GM19239 (cell line): Measurements from ENCODE around the gene CUEDC2.

Experiments
- DNase-seq: peaks from one replicate; pipeline ENCODE4 v3.0.0; 2011; ENCODE audit warnings: low spot score; ENCODE audit not compliant: insufficient read length
- FAIRE-seq: peaks from 2 replicates; lab custom pipeline; 2011; peaks lifted over from hg19 to GRCh38; lab: Jason Lieb, UNC

Gene CUEDC2

DNA sequence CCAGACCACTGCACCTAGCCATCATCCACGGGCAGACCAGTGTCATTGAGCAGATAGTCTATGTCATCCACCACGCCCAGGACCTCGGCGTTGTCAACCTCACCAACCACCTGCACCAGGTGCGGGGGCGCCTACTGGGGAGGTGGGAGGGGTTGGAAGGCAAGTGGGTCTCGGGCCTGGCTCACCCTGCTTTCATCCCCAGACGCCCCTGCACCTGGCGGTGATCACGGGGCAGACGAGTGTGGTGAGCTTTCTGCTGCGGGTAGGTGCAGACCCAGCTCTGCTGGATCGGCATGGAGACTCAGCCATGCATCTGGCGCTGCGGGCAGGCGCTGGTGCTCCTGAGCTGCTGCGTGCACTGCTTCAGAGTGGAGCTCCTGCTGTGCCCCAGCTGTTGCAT is 32.3 kb downstream of the CUEDC2 start:
- DNase-seq (no peak), FAIRE-seq (no peak)

DNA sequence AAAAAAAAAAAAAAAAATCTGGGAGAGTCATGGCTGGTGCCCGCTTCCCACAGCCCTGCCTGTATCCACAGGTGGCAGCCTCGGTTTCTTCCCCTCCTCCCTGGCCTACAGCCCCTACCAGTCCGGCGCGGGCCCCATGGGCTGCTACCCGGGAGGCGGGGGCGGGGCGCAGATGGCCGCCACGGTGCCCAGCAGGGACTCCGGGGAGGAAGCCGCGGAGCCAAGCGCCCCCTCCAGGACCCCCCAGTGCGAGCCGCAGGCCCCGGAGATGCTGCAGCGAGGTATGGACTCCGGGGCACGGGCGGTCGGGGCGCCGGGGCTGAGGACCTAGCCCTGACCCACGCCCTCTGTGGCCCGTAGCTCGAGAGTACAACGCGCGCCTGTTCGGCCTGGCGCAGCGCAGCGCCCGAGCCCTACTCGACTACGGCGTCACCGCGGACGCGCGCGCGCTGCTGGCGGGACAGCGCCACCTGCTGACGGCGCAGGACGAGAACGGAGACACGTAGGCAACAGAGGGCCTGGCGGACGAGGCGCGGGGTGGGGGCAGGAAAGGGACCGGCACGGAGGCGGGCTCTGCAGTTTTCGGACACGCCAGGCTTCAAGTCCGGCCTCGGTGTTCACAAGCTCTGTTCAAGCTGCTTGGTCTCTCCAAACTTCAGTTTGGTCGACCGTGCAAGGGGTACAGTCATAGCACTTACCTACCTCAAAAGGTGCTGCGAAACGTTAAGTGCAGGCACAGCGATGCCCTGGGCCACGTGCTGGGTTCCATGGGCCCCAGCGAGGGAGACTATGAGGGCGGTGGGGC is 33.0 kb downstream of the CUEDC2 start:
- DNase-seq (peak; percentile 97), FAIRE-seq (peak; percentile 90)

DNA sequence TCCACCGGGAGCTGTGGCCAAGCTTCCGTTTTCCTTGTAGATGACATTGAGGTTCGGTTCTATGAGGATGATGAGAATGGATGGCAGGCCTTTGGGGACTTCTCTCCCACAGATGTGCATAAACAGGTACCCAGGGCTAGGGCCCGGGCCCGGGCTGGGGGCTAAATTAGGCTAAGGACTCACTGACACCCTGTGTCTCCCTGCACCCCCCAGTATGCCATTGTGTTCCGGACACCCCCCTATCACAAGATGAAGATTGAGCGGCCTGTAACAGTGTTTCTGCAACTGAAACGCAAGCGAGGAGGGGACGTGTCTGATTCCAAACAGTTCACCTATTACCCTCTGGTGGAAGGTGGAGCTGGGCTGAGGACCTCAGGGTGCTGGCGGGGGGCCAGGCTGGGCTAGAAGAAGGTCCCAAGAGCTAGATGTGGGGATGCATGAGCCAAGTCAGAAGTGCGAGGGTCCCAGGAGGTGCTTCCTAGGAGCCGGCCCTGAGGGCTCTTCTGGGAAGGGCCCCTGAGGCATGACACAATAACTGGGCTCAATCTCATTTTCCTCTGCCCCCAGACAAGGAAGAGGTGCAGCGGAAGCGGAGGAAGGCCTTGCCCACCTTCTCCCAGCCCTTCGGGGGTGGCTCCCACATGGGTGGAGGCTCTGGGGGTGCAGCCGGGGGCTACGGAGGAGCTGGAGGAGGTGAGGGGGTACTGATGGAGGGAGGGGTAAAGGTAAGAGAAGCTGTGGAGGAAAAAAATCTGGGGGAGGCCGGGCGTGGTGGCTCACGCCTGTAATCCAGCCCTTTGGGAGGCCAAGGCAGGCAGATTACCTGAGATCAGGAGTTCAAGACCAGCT is 34.0 kb downstream of the CUEDC2 start:
- FAIRE-seq, result no peak
- no peak for DNase-seq

DNA sequence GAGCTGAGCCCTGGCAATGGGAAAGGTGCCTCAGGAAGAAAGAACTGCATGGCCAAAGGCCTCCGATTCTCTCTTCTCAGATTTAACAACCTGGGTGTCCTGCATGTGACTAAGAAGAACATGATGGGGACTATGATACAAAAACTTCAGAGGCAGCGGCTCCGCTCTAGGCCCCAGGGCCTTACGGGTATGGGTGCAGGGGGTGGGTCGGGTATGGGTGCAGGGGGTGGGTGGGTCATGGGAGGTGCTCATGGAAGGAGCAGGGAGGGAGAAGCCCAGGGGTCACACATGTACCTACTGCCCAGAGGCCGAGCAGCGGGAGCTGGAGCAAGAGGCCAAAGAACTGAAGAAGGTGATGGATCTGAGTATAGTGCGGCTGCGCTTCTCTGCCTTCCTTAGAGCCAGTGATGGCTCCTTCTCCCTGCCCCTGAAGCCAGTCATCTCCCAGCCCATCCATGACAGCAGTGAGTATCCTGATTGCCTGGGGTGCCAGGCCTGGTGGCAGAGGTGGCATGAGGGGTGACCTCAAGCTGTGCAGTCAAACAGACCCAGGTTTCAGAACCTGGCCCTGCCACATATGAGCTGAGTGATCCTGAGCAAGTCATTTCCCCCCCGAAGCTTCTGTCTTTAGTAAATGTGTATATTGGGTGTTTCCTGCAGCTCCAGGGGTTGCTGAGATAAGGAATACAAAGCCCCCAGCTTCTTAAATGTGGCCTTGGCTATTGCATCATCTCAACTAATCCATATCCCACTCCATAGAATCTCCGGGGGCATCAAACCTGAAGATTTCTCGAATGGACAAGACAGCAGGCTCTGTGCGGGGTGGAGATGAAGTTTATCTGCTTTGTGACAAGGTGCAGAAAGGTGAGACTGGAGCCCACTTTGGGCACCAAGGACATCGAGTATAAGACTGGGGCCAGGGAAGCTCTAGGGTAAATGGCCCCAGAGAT is 34.9 kb downstream of the CUEDC2 start:
- FAIRE-seq, result no peak
- DNase-seq, result no peak

DNA sequence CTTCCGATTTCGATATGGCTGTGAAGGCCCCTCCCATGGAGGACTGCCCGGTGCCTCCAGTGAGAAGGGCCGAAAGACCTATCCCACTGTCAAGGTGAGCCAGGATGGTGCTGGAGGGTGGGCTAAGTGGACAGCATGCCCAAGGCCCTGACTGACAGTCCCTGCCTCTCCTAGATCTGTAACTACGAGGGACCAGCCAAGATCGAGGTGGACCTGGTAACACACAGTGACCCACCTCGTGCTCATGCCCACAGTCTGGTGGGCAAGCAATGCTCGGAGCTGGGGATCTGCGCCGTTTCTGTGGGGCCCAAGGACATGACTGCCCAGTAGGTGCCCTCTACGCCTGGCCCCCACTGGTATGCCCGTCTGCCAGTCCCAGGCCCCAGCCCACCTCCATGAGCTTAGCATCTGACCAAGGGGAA is 35.6 kb downstream of the CUEDC2 start:
- FAIRE-seq (no peak), DNase-seq (no peak)

DNA sequence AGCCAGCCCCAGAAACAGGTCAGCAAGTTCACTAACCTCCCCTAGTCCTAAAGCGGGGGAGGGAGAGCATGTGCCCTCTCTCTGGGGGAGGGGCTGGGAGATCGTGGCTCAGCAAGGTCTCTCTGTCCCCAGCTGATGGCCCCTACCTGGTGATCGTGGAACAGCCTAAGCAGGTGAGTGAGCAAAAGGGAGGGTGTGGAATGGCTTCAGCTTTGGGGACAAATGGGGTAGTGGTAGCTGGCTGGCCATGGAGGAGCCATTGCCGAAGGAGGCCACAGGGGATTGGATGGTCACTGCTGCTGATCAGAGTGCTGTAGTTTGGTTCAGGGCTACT is 36.1 kb downstream of the CUEDC2 start:
- no peak for DNase-seq

DNA sequence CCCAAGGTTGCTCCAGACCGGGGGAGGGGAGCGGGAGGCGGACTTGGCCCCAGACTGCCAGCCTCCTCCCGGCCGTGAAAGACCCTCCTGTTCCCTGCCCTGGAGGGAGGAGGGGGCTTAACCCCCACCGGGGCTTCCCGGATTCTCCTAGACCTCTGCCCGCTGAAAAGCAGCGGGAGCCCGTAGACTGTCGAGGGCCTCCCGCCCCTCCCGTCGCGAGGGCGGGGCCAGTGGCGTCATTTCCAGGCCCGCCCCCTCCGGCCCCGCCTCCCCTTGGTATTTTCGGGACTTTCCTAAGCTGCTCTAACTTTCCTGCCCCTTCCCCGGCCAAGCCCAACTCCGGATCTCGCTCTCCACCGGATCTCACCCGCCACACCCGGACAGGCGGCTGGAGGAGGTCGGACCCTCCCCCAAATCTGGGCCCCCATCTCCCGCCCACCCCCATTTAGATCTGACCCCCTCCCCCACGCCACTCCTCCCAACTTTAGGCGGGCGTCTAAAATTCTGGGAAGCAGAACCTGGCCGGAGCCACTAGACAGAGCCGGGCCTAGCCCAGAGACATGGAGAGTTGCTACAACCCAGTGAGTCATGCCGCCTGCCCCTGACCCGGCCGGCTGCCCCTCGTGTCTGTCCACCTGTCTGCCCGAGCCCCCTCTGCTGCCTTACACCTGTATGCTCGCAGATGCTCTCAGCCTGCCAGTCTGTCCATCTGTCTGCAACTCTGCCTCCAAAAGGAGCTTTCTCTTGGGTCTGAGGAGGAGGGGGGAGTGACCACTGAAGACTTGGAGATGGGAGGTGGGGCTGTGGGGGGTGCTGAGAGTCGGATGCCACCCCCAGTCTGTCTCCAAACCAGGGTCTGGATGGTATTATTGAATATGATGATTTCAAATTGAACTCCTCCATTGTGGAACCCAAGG is 36.7 kb downstream of the CUEDC2 start, which contains the start of gene NFKB2:
Gene NFKB2, plus strand, starts transcription at position 306 of the 917 bp plus-strand sequence. Its CDS starts 255 bp downstream, at position 561.
- FAIRE-seq (peak; percentile 77), DNase-seq (peak; percentile 78)

More for the DNA sequence above, 36.1 kb downstream of the CUEDC2 start:
- no peak for FAIRE-seq

DNA sequence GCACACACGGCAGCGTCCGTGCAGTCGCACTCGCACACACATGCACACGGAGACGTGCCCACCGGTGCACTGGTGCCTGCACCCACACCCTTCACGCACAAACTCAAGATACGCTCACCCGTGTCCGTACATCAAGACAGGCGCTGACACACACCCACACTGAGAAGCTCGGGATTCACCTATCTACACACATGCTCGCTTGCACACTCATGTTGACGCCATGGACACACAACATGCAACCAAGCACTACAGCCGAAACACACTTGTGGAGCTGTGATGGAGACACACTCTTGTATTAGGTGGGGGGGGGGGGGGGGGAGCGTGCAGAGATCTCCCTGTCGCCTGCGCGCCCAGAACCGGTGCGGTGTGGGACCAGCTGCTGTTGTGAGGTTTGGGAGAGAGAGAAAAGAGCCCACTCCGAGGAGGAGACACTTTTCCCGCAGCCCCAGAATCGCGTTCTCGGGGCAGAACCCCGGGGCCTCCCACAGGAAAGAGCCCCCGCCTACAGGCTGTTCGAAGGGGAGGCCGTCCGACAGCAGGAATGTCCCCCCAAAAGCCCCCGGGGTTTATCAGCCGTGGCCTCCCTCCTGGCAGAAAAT is 37.5 kb downstream of the CUEDC2 start:
- FAIRE-seq (no peak), DNase-seq (no peak)

DNA sequence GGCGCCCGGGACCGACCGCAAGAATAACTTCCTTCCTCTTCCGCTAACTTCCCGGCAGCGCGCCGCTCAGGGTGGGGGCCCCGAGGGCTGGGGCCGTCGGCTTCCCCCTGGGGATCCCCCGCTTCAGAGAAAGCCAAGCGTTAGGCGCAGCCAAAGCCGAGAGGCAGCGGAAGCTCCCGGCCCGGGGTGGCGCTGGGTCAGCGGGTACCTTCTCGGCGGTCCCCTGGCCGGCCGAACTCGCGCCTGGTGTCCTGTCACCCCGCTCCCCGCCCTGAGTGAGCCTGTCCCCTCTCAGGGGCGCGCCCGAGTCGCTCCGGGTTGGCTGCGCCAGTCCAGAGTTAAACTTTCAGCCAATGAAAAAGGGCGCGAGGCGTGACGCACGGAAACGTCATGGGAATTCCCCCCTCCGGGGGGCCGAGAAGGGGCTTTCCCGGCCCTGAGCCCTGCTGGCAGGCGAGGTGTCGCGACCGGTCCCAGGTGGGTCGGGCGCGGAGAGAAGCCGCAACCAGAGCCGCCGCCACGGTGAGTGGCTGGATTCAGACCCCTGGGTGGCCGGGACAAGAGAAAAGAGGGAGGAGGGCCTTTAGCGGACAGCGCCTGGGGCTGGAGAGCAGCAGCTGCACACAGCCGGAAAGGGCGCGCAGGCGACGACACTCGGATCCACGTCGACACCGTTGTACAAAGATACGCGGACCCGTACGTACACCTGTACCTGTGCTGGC is 38.1 kb downstream of the CUEDC2 start:
- DNase-seq, result peak; percentile 97
- peak; percentile 92 for FAIRE-seq

DNA sequence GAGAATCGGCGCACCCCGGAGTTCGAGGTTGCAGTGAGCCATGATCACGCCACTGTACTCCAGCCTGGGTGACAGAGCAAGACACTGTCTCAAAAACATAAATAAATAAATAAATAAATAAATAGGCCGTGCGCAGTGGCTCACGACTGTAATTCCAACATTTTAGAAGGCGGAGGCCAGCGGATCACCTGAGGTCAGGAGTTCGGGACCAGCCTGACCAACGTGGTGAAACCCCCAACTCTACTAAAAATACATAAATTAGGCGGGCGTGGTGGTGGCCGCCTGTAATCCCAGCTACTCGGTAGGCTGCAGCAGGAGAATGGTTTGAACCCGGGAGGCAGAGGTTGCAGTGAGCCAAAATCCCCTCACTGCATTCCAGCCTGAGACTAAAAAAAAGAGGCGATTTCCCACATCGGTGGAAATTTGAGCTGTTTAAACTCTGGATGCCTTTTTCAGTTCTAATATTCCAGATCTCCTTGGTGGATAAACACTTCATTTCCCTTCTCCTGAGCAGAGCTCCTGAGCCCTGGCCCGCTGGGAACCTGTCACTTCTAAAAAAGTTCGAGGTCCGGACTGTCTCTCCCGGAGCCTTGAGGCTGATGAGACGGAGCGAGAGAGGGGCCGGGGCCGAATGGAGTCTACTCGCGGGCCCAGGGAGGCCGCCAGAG is 38.8 kb downstream of the CUEDC2 start:
- FAIRE-seq (peak; percentile 59), DNase-seq (no peak)

DNA sequence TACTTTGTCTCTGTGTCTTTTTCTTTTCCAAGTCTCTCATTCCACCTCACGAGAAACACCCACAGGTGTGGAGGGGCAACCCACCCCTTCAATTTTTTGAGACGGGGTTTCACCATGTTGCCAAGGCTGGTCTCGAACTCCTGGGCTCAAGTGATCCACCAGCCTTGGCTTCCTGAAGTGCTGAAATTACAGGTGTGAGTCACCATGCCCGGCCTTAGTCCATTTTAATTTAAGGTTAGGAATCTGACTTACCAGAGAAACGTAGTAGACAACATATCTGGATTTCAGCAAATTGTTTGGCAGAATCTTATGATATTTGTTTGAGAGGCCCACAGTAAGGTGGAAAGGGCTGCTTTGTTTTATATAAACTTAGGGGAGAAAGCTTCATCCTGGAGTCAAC is 40.1 kb downstream of the CUEDC2 start:
- FAIRE-seq (no peak), DNase-seq (no peak)

DNA sequence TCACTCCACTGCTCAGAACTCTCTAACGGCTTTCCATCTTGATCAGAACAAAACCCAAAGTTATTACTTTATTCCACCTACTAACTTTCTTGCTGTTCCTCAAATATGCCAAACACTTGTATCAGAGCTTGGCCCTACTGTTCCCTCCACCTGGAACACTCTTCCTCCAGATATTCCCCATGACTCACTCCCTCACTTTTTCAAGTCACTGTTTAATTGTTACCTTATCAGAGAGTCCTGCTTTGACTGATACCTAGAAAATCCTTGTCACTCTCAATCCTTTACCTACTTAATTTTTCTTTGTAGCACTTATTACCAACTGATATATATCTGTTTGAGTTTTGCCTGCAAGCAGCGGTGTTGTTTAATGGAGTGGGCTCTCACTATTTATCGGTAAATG is 42.5 kb downstream of the CUEDC2 start:
- FAIRE-seq (no peak), DNase-seq (no peak)

DNA sequence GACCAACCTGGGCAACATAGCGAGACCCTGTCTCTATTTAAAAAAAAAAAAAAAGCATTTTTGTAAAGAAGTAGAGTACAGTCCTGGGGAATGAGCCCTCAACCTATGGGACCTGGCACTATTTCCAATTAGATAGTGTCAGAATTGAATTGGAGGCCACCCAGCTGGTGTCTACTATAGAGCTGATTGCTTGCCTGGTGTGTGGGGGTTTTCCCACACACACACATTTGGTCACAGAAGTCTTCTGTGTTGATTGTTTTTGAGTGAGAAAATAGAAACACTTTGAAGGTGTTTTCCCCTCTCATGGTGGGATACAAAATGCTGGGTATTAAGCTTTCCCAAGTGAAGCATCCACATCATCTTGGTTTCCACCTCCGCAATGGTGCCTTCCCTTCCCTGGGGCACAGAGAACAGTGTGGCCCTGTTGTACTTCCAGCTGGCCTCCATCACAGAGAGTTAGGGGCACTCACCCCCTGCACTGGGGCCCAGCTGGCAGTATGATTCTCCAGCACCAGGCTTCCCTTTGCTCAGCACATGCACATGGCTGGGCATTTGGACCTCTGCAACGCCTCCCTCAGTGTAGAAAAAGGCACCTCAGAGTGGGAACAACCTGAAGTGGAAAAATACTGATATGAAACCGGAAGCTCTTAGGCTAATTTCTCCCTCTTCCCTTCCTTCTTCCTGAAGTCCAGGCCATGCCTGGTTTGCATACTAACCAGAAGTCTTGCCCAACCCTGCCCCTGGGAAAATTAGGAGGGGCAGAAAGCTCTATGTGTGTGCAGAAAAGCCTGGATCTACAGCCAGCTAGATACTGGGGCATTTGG is 47.6 kb downstream of the CUEDC2 start:
- DNase-seq (no peak), FAIRE-seq (no peak)

DNA sequence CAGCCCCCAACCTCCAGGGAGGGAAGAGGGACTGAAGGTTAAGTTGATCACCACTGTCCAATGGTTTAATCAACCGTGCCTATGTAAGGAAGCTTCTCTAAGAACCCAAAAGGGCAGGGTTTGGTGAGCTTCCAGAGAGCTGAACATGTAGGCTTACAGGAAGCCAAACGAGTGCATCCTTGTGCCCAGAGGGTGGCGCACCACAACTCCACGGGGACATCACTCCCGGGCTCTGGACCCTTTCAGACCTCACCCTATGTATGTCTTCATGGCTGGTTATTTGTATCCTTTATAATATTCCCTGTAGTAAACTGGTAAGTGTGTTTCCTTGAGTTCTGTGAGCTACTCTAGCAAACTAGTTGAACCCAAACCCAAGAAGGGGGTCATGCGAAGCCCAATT is 48.3 kb downstream of the CUEDC2 start:
- DNase-seq, result no peak
- no peak for FAIRE-seq

DNA sequence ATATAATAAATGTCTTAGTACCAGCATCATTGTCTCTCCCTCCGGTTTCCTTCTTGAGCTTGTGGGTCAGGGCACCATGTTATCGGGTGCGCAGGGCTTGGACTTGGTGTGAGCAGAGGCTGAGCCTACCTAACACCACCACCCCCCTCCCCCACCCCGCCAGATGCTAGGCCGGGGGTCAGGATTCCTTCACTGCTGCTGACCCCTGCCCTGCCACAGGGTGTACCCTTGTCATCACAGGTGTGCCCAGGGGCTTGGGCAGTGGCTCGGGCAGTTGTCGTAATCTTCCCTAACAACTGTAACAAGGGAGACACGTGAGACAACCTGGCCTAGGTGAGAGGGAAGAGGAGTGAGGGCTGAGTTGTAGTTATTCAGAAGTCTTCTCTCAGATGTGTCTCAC is 49.5 kb downstream of the CUEDC2 start:
- DNase-seq, result no peak
- no peak for FAIRE-seq

DNA sequence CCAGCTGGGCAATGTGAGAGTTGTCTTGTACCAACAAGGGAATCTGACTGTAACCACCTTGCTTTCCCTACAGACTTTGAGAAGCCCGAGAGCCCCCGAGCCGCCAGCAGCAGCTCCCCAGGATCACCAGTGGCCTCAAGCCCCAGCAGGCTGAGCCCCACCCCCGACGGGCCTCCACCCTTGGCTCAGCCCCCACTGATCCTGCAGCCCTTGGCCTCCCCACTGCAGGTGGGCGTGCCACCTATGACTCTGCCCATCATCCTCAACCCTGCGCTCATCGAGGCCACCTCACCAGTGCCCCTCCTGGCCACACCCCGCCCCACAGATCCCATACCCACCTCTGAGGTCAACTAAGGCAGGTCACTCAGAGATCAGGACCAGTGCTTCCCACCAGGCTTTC is 50.4 kb downstream of the CUEDC2 start:
- no peak for DNase-seq

DNA sequence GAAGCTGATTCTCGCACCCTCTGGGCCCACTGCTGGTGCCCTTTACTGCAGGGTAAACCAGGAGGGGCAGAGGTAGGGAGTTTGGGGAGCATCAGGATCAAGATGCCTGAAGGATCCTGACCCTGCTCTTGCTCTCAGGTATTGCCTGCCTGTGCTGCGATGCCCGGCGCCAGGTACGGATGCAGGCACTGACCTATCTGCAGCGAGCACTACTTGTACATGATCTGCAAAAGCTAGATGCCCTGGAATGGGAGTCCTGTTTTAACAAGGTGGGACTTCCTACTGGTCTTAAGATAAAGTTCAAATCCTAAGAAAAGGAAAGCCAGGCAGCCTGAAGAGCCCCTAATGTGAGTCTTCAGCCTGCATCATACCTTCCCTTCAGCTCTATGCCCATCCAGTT is 53.0 kb downstream of the CUEDC2 start:
- FAIRE-seq (no peak), DNase-seq (no peak)

More for the DNA sequence above, 50.4 kb downstream of the CUEDC2 start:
- FAIRE-seq, result no peak
